Endometrium (tissue), 2 donors: ENCODE data around the gene GRIK4.
"Not testable (repeated sequence)": the region's sequence is repeated elsewhere in the genome, so short reads cannot be mapped to it uniquely, and the experiment has no call there.

Experiments
- FAIRE-seq: peaks from 2 replicates; lab custom pipeline; 2012; peaks lifted over from hg19 to GRCh38; lab: Jason Lieb, UNC
- donor health status: control.
- donor health status: control.

The GRIK4 gene

GRCh38 chr11:120574876-120575275, 63.3 kb downstream of the GRIK4 start:
- no peak for FAIRE-seq

- no peak for FAIRE-seq
Measured at GRCh38 chr11:120575461-120575860, 63.9 kb downstream of the GRIK4 start.

- no peak for FAIRE-seq
Measured at GRCh38 chr11:120576606-120577005, 65.1 kb downstream of the GRIK4 start.

GRCh38 chr11:120577041-120577440, 65.5 kb downstream of the GRIK4 start:
- FAIRE-seq: no peak

GRCh38 chr11:120577624-120578363, 66.2 kb downstream of the GRIK4 start:
- no peak for FAIRE-seq

GRCh38 chr11:120578596-120579154, 67.1 kb downstream of the GRIK4 start:
- no peak for FAIRE-seq

- FAIRE-seq: no peak
Measured at GRCh38 chr11:120579611-120580031, 68.1 kb downstream of the GRIK4 start.

GRCh38 chr11:120581313-120581712, 69.8 kb downstream of the GRIK4 start:
- FAIRE-seq: no peak

GRCh38 chr11:120582535-120582934, 71.0 kb downstream of the GRIK4 start:
- FAIRE-seq: not testable (repeated sequence)

GRCh38 chr11:120586072-120586471, 74.5 kb downstream of the GRIK4 start:
- FAIRE-seq: no peak

GRCh38 chr11:120586728-120587127, 75.2 kb downstream of the GRIK4 start:
- no peak for FAIRE-seq

GRCh38 chr11:120587299-120587698, 75.8 kb downstream of the GRIK4 start:
- FAIRE-seq: no peak

GRCh38 chr11:120589376-120589775, 77.8 kb downstream of the GRIK4 start:
- FAIRE-seq: no peak

- no peak for FAIRE-seq
Measured at GRCh38 chr11:120590472-120590871, 78.9 kb downstream of the GRIK4 start.

GRCh38 chr11:120594746-120595145, 83.2 kb downstream of the GRIK4 start:
- FAIRE-seq: no peak

- FAIRE-seq: no peak
Measured at GRCh38 chr11:120595557-120595956, 84.0 kb downstream of the GRIK4 start.

GRCh38 chr11:120597250-120598215, 86.0 kb downstream of the GRIK4 start:
- FAIRE-seq: no peak

- FAIRE-seq: no peak
Measured at GRCh38 chr11:120598517-120599257, 87.1 kb downstream of the GRIK4 start.

GRCh38 chr11:120599816-120600420, 88.4 kb downstream of the GRIK4 start:
- FAIRE-seq: no peak

GRCh38 chr11:120601536-120601935, 90.0 kb downstream of the GRIK4 start:
- peak; percentile 73 for FAIRE-seq

- no peak for FAIRE-seq
Measured at GRCh38 chr11:120603071-120603470, 91.5 kb downstream of the GRIK4 start.

- FAIRE-seq: no peak
Measured at GRCh38 chr11:120605469-120605868, 93.9 kb downstream of the GRIK4 start.
